Camera-type eye (tissue), 1 donor: ENCODE measurements around the gene ZSCAN12. TPM values are rescaled to one million over a fixed set of nuclear protein-coding genes. Genes with fewer than 3 reads are reported as not detected.

Source experiments
- total RNA-seq: library from RNA; depleted of rRNA; stranded (reverse); fragments of >200 nt; gene quantifications from one replicate; pipeline ENCODE4 v1.2.3, GENCODE V29; 2014

The ZSCAN12 gene
- total RNA-seq = 26.1 TPM

GRCh38 chr6:28399350-28400121 is at the start of gene ZSCAN12:
Gene ZSCAN12 (minus strand): TSS chr6:28399747. CDS start chr6:28398405, 1,342 bp downstream.

GRCh38 chr6:28443112-28443773 is 43.7 kb upstream of the ZSCAN12 start, which contains the start of gene ZSCAN23:
Gene ZSCAN23 (minus strand): TSS chr6:28443491. CDS start chr6:28436266, 7,225 bp downstream.

GRCh38 chr6:28349892-28350737 is 49.4 kb downstream of the ZSCAN12 start, which contains the start of gene ZKSCAN3:
Gene ZKSCAN3 (plus strand): TSS chr6:28349947. CDS start chr6:28359587, 9,640 bp downstream.

GRCh38 chr6:28335564-28336283 is 63.8 kb downstream of the ZSCAN12 start, which contains the start of gene ZSCAN31:
Gene ZSCAN31 (minus strand): TSS chr6:28336148. CDS start chr6:28329683, 6,465 bp downstream.

Other genes starting within 250 kb of the ZSCAN12 start
- 40.6 TPM for gene ZSCAN9, start 174.5 kb downstream of the ZSCAN12 start, total RNA-seq
- 12.1 TPM for gene ZKSCAN4, start 147.5 kb downstream of the ZSCAN12 start, total RNA-seq
- 2.4 TPM for gene NKAPL, start 140.4 kb downstream of the ZSCAN12 start, total RNA-seq
- gene ZSCAN26, start 132.6 kb downstream of the ZSCAN12 start, total RNA-seq = 60.5 TPM
- gene PGBD1, start 118.2 kb downstream of the ZSCAN12 start, total RNA-seq = 12.5 TPM
- gene ZSCAN31, start 63.6 kb downstream of the ZSCAN12 start, total RNA-seq = 16.6 TPM
- 14.2 TPM for gene ZKSCAN3, start 49.8 kb downstream of the ZSCAN12 start, total RNA-seq
- 26.7 TPM for gene ZSCAN23, start 43.7 kb upstream of the ZSCAN12 start, total RNA-seq
- gene GPX6, start 116.0 kb upstream of the ZSCAN12 start, total RNA-seq = not detected
- gene GPX5, start 126.1 kb upstream of the ZSCAN12 start, total RNA-seq = not detected